ENCODE data around the gene RETREG2. TPM values are rescaled to one million over a fixed set of nuclear protein-coding genes. Genes with fewer than 3 reads are reported as not detected.
A peak's percentile ranks its signal among the peaks of the same experiment; 100 is the strongest.

RETREG2 gene
- total RNA-seq, 6 experiments from 2014 or later: 77.3 to 102 (median 85.5) TPM

GRCh38 chr2:219214786-219215185 lies 36.7 kb downstream of the RETREG2 start:
- no peak for DNase-seq
- no peak for TF ChIP-seq CTCF (IDR thresholded peaks at IDR 0.05)
- no peak overlapping the region for H3K4me3 Mint-ChIP-seq
- H3K4me1 Mint-ChIP-seq (ENCODE audit: low read depth): peaks cover 24% of the 10 kb centered on the region
- peaks cover 24% of the 10 kb centered on the region for H3K36me3 Mint-ChIP-seq (ENCODE audit: low read depth)
- peaks cover 3% of the 10 kb centered on the region for H3K27me3 Mint-ChIP-seq (ENCODE audit: insufficient read depth)
- H3K27ac Mint-ChIP-seq: no peak overlapping the region
- no peaks in the 10 kb centered on the region for H3K9me3 Mint-ChIP-seq

DNA sequence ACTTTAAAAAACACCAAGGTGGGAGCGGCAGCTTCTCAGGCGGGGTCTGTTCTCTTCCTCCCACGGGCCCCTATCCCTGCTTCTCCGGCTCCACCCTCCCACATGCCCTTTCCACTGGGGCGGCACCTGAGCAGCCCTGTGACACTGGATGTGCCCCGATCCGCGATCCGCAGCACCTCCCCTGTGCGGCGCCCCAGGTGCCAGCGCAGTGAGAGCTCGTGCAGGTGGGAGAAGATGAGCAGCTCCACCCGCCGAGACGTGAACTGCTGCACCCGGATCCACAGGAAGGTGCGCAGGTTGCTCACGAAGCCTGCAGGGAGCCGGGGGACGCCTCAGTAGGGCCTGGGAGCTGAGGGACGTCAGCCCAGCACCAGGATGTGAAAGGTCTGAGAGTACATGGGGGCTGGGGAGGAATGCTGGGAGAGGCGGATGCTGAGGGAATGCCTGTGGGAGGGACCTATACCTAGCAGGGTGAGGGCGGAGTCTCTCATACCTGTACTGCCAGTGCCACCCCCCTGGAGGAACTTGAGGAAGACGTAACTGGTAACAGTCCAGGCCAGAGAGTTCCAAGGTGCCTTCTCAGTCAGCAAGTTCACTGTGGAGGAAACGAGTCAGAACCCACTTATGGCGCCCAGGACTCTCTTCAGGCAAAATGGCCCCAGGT lies 37.9 kb downstream of the RETREG2 start:
- Mint-ChIP-seq H3K27ac (no peak overlapping the region), H3K4me1 (ENCODE audit: low read depth) (peaks cover 24% of the 10 kb centered on the region), H3K36me3 (ENCODE audit: low read depth) (peaks cover 15% of the 10 kb centered on the region), H3K9me3 (no peaks in the 10 kb centered on the region), H3K4me3 (no peak overlapping the region), H3K27me3 (ENCODE audit: insufficient read depth) (peaks cover 1% of the 10 kb centered on the region)
- TF ChIP-seq CTCF (IDR thresholded peaks at IDR 0.05): no peak
- no peak for DNase-seq

- Mint-ChIP-seq H3K27me3 (ENCODE audit: insufficient read depth) (no peaks in the 10 kb centered on the region; the same call in none of the 2 replicates), H3K4me3 (peak overlapping the region; percentile 31; the same call in 1 of the 2 replicates), H3K27ac (peak overlapping the region; percentile 43; the same call in 1 of the 2 replicates), H3K4me1 (ENCODE audit: low read depth) (peaks cover 24% of the 10 kb centered on the region), H3K36me3 (ENCODE audit: low read depth) (peaks cover 10% of the 10 kb centered on the region), H3K9me3 (no peaks in the 10 kb centered on the region)
- no peak for TF ChIP-seq CTCF (IDR thresholded peaks at IDR 0.05)
- no peak for DNase-seq
These were observed 38.5 kb downstream of the RETREG2 start for GRCh38 chr2:219216535-219216915.

DNA sequence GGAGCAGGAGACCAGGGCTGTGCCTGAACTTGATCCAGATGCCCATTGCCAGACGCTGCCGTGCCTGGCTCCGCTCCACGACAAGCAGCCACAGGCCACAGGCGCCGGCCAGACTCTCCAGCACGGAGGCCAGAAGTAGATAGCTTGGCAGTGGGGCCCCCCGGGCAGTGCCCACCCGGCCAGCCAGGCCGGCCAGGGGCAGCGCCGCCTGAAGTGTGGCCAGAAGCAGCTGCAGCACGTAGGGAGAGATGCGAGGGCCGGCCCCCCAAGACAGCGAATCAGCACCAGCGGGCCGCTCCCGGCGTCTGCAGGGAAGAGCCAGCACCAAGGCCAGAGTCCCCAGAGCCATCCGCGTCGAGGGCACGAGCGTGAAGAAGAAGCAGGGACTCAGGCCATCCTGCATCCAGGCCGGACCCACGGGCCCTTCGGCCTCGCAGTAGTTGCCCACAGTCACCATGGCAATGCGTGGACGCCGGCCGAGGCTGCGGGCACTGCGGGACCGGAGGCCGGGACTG lies 40.2 kb downstream of the RETREG2 start:
- DNase-seq: peak; percentile 85

More for the DNA sequence above, 40.2 kb downstream of the RETREG2 start:
- peaks cover 24% of the 10 kb centered on the region for H3K4me1 Mint-ChIP-seq (ENCODE audit: low read depth)
- peak overlapping the region; percentile 87 for H3K4me3 Mint-ChIP-seq
- TF ChIP-seq CTCF (IDR thresholded peaks at IDR 0.05): peak; percentile 5; the same call in 1 of the 2 replicates
- H3K36me3 Mint-ChIP-seq (ENCODE audit: low read depth): peaks cover 6% of the 10 kb centered on the region
- no peaks in the 10 kb centered on the region; the same call in none of the 2 replicates for H3K27me3 Mint-ChIP-seq (ENCODE audit: insufficient read depth)
- H3K27ac Mint-ChIP-seq: peak overlapping the region; percentile 90
- H3K9me3 Mint-ChIP-seq: no peaks in the 10 kb centered on the region
